ENCODE measurements around the gene DVL1.

DVL1 gene

GRCh38 chr1:1340185-1340584 lies 9.0 kb downstream of the DVL1 start:
- no peak for DNase-seq

GRCh38 chr1:1338278-1338677 lies 10.9 kb downstream of the DVL1 start:
- no peak for DNase-seq

GRCh38 chr1:1337793-1338147 lies 11.4 kb downstream of the DVL1 start:
- DNase-seq: no peak

- DNase-seq: no peak
Measured at GRCh38 chr1:1336931-1337792, 12.1 kb downstream of the DVL1 start.

GRCh38 chr1:1336446-1336845 lies 12.8 kb downstream of the DVL1 start:
- DNase-seq: no peak

- no peak for DNase-seq
Measured at GRCh38 chr1:1335792-1336248, 13.4 kb downstream of the DVL1 start.

GRCh38 chr1:1335283-1335682 lies 13.9 kb downstream of the DVL1 start:
- no peak for DNase-seq

DNA sequence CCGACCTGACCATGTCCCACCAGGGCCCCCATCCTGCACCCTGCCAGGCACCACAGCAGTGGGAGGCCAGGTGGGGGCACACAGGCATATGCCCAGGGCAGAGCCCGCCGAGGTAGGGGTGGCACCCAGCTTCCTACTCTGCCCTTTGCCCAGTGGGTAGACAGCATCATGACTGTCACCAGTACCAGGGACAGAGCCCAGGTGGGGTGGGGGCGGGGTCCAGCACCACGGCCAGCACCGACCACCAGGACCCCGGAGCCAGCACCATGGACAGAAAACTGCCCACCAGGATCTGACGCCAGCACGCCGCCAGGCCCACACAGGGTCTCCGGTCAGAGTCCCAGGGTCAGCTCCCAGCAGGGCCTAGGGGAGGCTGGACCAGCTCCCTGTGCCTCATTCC lies 14.4 kb downstream of the DVL1 start:
- no peak for DNase-seq

GRCh38 chr1:1333551-1334241 lies 15.5 kb downstream of the DVL1 start:
- no peak for DNase-seq

DNA sequence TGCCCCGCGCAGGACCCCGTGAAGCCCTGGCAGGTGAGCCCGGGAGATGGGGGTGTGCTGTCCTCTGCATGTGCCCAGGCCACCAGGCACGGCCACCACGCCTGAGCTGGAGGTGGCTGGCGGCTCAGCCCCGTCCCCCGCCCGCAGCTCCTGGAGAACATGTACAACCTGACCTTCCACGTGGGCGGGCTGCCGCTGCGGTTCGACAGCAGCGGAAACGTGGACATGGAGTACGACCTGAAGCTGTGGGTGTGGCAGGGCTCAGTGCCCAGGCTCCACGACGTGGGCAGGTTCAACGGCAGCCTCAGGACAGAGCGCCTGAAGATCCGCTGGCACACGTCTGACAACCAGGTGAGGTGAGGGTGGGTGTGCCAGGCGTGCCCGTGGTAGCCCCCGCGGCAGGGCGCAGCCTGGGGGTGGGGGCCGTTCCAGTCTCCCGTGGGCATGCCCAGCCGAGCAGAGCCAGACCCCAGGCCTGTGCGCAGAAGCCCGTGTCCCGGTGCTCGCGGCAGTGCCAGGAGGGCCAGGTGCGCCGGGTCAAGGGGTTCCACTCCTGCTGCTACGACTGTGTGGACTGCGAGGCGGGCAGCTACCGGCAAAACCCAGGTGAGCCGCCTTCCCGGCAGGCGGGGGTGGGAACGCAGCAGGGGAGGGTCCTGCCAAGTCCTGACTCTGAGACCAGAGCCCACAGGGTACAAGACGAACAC lies 16.3 kb downstream of the DVL1 start:
- DNase-seq: no peak

DNA sequence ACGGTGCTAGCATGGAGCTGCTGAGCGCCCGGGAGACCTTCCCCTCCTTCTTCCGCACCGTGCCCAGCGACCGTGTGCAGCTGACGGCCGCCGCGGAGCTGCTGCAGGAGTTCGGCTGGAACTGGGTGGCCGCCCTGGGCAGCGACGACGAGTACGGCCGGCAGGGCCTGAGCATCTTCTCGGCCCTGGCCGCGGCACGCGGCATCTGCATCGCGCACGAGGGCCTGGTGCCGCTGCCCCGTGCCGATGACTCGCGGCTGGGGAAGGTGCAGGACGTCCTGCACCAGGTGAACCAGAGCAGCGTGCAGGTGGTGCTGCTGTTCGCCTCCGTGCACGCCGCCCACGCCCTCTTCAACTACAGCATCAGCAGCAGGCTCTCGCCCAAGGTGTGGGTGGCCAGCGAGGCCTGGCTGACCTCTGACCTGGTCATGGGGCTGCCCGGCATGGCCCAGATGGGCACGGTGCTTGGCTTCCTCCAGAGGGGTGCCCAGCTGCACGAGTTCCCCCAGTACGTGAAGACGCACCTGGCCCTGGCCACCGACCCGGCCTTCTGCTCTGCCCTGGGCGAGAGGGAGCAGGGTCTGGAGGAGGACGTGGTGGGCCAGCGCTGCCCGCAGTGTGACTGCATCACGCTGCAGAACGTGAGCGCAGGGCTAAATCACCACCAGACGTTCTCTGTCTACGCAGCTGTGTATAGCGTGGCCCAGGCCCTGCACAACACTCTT lies 17.0 kb downstream of the DVL1 start:
- DNase-seq: no peak

DNA sequence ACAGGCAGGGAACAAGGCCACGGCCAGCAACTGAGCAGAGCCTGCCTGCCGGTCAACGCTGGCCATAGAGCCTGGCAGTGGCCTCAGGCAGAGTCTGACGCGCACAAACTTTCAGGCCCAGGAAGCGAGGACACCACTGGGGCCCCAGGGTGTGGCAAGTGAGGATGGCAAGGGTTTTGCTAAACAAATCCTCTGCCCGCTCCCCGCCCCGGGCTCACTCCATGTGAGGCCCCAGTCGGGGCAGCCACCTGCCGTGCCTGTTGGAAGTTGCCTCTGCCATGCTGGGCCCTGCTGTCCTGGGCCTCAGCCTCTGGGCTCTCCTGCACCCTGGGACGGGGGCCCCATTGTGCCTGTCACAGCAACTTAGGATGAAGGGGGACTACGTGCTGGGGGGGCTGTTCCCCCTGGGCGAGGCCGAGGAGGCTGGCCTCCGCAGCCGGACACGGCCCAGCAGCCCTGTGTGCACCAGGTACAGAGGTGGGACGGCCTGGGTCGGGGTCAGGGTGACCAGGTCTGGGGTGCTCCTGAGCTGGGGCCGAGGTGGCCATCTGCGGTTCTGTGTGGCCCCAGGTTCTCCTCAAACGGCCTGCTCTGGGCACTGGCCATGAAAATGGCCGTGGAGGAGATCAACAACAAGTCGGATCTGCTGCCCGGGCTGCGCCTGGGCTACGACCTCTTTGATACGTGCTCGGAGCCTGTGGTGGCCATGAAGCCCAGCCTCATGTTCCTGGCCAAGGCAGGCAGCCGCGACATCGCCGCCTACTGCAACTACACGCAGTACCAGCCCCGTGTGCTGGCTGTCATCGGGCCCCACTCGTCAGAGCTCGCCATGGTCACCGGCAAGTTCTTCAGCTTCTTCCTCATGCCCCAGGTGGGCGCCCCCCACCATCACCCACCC lies 17.9 kb downstream of the DVL1 start, which contains the start of gene TAS1R3:
TSS of gene TAS1R3 (plus strand) at position 213 of the 898 bp plus-strand sequence. CDS start at position 279, 66 bp downstream.
- peak; percentile 16 for DNase-seq

DNA sequence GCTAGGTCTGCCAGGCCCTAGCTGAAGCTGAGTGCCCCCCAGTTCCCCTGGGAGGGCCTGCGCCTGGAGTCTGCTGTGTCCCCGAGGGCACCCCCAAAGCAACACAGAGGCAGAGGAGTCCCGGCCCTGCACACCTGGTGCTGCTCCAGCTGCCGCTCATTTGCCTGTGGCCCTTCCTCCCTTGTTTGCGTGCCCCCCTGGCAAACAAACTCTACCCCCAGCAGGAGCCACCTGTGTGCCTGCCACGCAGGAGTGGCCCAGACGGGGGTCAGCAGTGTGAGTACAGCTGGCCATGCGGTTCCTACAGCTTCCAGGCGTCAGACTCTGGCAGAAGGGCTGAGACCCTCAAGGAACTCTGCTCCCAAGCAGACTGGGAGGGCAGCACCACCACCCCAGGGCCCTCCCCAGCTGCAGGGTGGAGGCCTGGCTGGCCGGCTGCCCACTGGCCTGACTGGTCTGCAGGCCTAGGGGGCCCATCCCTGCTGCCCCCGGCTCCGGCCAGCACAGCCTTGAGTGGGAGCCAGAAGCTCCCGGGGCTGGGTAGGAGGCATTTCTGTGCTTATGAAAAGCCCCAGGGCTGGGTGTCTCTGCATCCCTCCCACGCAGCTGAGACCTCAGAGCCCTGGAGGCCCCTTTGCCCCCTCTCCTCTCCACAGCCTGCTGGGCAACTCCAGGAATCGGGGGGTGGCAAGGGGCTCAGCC lies 18.7 kb downstream of the DVL1 start:
- no peak for DNase-seq

DNA sequence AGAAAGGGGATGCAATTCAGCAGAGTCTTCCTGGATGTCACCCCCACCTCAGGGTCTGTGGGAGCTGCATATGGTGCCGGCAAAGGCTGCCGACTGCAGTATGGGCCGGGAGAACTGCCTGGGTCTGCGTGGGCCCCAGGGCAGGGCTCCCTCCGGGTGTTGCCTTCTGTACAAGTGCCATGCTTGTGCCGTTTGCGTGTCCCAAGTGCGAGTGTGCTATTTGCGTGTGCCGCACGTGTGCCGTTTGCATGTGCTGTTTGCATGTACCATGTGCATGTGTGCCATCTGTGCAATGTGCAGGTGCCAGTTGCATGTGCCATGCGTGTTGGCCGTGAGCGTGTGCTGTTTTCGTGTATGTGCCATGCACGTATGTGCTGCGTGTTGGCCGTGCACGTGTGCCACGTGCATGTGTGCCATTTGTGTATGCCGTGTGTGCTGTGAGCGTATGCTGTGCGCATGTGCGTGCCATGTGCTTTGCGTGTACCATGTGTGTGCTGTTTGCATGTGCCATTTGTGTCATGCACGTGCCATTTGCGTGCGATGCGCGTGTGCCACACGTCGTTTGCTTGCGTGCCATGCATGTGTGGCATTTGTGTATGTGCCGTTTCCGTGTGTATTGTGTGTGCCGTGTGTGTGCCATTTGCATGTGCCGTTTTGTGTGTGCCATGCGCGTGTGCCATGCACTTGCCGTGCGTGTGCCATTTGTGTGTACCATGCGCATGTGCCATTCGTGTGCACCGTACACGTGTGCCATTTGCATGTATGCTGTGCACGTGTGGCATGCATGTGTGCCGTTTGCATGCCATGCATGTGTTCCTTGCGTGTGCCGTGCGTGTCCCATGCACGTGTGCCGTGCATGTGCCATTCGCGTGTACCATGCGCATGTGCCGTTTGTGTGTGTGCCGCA lies 19.7 kb downstream of the DVL1 start:
- DNase-seq: no peak

DNA sequence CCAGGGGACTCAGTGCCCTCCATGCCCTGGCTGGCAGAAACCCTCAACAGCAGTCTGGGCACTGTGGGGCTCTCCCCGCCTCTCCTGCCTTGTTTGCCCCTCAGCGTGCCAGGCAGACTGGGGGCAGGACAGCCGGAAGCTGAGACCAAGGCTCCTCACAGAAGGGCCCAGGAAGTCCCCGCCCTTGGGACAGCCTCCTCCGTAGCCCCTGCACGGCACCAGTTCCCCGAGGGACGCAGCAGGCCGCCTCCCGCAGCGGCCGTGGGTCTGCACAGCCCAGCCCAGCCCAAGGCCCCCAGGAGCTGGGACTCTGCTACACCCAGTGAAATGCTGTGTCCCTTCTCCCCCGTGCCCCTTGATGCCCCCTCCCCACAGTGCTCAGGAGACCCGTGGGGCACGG lies 21.0 kb downstream of the DVL1 start:
- DNase-seq: no peak

GRCh38 chr1:1327291-1327690 lies 21.9 kb downstream of the DVL1 start:
- DNase-seq: no peak

- no peak for DNase-seq
Measured at GRCh38 chr1:1326075-1326605, 23.1 kb downstream of the DVL1 start.

DNA sequence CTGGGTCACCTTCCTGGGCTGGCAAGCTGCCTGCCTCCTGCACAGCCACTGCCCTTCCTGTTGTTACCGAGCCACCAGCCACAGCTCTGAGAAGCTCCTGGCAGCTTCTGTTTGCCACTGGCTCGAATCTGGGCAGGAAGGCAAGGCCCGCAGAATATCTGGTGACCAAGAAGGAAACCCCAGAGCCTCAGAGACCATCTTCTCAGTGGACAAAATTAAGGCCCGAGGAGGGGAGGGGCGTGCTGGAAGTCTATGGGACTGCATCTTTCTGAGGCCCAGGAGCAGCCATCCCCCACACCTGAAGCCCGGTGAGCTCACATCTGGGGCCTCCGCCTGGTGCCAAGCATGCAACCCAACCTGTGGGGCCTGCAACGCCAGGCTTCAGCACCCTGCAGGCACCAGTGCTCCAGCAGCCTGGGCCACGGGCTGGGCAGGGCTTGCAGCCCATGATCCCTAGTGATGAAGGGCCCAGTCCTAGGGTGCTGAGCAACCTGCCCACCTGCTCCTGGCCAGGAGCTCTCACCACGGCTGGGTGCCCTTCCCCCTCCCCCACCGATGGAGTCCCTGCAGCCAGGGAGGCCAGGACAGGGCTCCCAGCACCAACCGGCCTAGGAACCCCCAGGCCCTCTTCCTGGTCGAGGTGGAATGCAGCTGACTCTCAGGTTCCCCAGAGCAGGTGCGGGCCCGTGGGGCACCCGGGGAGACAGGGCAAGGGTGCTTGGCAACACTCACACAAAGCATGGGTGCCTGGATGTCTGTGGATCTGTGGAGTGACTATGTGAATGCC lies 23.7 kb downstream of the DVL1 start:
- DNase-seq: no peak
